Activated T-helper 2 cell treated with anti-CD3 and anti-CD28 coated beads, Interferon-gamma antibody, Interleukin-2, Interleukin-4, amounts not matched to agents 10 μg/mL and 5 μg/mL and 100 μg/mL, durations not matched to agents 14 hours and 24 hours and 36 hours (primary cell): ENCODE data around the gene FBXO21. TPM values are rescaled to one million over a fixed set of nuclear protein-coding genes. Genes with fewer than 3 reads are reported as not detected.
"Not testable (repeated sequence)": the region's sequence is repeated elsewhere in the genome, so short reads cannot be mapped to it uniquely, and the experiment has no call there.

Source experiments
- DNase-seq: peaks from one replicate; pipeline ENCODE4 v3.0.0; 2021; ENCODE audit warnings: low spot score
- H3K27ac Mint-ChIP-seq: one replicate; pipeline ENCODE4 v1.8.0; 2021; ENCODE audit warnings: mixed read lengths
- H3K27me3 Mint-ChIP-seq: one replicate; pipeline ENCODE4 v1.8.0; 2021; ENCODE audit warnings: low read depth, mixed read lengths
- H3K36me3 Mint-ChIP-seq: one replicate; pipeline ENCODE4 v1.8.0; 2021; ENCODE audit warnings: low read depth, mixed read lengths
- H3K4me1 Mint-ChIP-seq: one replicate; pipeline ENCODE4 v1.8.0; 2021; ENCODE audit warnings: low read depth, mixed read lengths
- H3K4me3 Mint-ChIP-seq: one replicate; pipeline ENCODE4 v1.8.0; 2021; ENCODE audit warnings: low read depth, mild to moderate bottlenecking, moderate library complexity, mixed read lengths
- H3K9me3 Mint-ChIP-seq: one replicate; pipeline ENCODE4 v1.8.0; 2021; ENCODE audit warnings: mixed read lengths
- intact Hi-C: fragments of 100-400 bp; cut with micrococcal nuclease; formaldehyde crosslinking; loops from one replicate; pipeline ENCODE4 v1.15.1; 2023
- total RNA-seq: library from RNA; stranded (reverse); gene quantifications from 2 replicates; pipeline ENCODE4 v1.2.3, GENCODE V29; 2022

FBXO21 gene
- total RNA-seq, 1 donor from 2014 or later: 24.3 TPM

GRCh38 chr12:117124421-117125271 lies 65.6 kb downstream of the FBXO21 start:
- Mint-ChIP-seq H3K36me3 (no peaks in the 10 kb centered on the region), H3K27me3 (no peaks in the 10 kb centered on the region), H3K4me3 (no peak overlapping the region), H3K9me3 (peaks cover 9% of the 10 kb centered on the region), H3K27ac (no peak overlapping the region), H3K4me1 (peaks cover 10% of the 10 kb centered on the region)
- intact Hi-C loops: no loop called here
- DNase-seq: no peak

- Mint-ChIP-seq H3K36me3 (no peaks in the 10 kb centered on the region), H3K4me3 (no peak overlapping the region), H3K4me1 (peaks cover 9% of the 10 kb centered on the region), H3K9me3 (no peaks in the 10 kb centered on the region), H3K27me3 (no peaks in the 10 kb centered on the region), H3K27ac (no peak overlapping the region)
- no peak for DNase-seq
- intact Hi-C loops: no loop called here
Measured at GRCh38 chr12:117121441-117121840, 68.8 kb downstream of the FBXO21 start.

GRCh38 chr12:117120787-117121186 lies 69.5 kb downstream of the FBXO21 start:
- Mint-ChIP-seq H3K4me1 (peaks cover 8% of the 10 kb centered on the region), H3K4me3 (no peak overlapping the region), H3K27me3 (no peaks in the 10 kb centered on the region), H3K9me3 (no peaks in the 10 kb centered on the region), H3K27ac (no peak overlapping the region), H3K36me3 (no peaks in the 10 kb centered on the region)
- intact Hi-C loops: loop anchor here (1.0 kb wide), 1 partner anchor 417 kb away; no protein-coding TSS in a partner anchor
- no peak for DNase-seq

- DNase-seq: no peak
- H3K27ac Mint-ChIP-seq: no peak overlapping the region
- no peaks in the 10 kb centered on the region for H3K36me3 Mint-ChIP-seq
- H3K27me3 Mint-ChIP-seq: no peaks in the 10 kb centered on the region
- no peak overlapping the region for H3K4me3 Mint-ChIP-seq
- intact Hi-C loops: loop anchor here (1.0 kb wide), 2 partner anchors 94 to 416 kb away; no protein-coding TSS in a partner anchor
- H3K4me1 Mint-ChIP-seq: no peaks in the 10 kb centered on the region
- no peaks in the 10 kb centered on the region for H3K9me3 Mint-ChIP-seq
Measured at GRCh38 chr12:117119592-117120198, 70.6 kb downstream of the FBXO21 start.

GRCh38 chr12:117118838-117119591 lies 71.3 kb downstream of the FBXO21 start:
- Mint-ChIP-seq H3K27ac (no peak overlapping the region), H3K4me1 (no peaks in the 10 kb centered on the region)
- no peak for DNase-seq

GRCh38 chr12:117114784-117115183 lies 75.5 kb downstream of the FBXO21 start:
- intact Hi-C loops: no loop called here
- no peaks in the 10 kb centered on the region for H3K36me3 Mint-ChIP-seq
- no peaks in the 10 kb centered on the region for H3K4me1 Mint-ChIP-seq
- H3K9me3 Mint-ChIP-seq: no peaks in the 10 kb centered on the region
- no peak overlapping the region for H3K27ac Mint-ChIP-seq
- no peak for DNase-seq
- H3K4me3 Mint-ChIP-seq: no peak overlapping the region
- no peaks in the 10 kb centered on the region for H3K27me3 Mint-ChIP-seq

More at GRCh38 chr12:117118838-117119591, 71.3 kb downstream of the FBXO21 start:
- Mint-ChIP-seq H3K36me3 (no peaks in the 10 kb centered on the region), H3K9me3 (no peaks in the 10 kb centered on the region), H3K27me3 (no peaks in the 10 kb centered on the region), H3K4me3 (no peak overlapping the region)
- intact Hi-C loops: loop anchor here (1.0 kb wide), 1 partner anchor 94 kb away; no protein-coding TSS in a partner anchor

- intact Hi-C loops: no loop called here
- DNase-seq: no peak
- no peaks in the 10 kb centered on the region for H3K27me3 Mint-ChIP-seq
- H3K4me3 Mint-ChIP-seq: no peak overlapping the region
- H3K27ac Mint-ChIP-seq: no peak overlapping the region
- H3K36me3 Mint-ChIP-seq: no peaks in the 10 kb centered on the region
- H3K4me1 Mint-ChIP-seq: no peaks in the 10 kb centered on the region
- H3K9me3 Mint-ChIP-seq: no peaks in the 10 kb centered on the region
Measured at GRCh38 chr12:117113231-117113630, 77.0 kb downstream of the FBXO21 start.

GRCh38 chr12:117111821-117112595 lies 78.3 kb downstream of the FBXO21 start:
- intact Hi-C loops: no loop called here
- Mint-ChIP-seq H3K36me3 (no peaks in the 10 kb centered on the region), H3K4me3 (no peak overlapping the region), H3K4me1 (no peaks in the 10 kb centered on the region), H3K27ac (no peak overlapping the region), H3K9me3 (no peaks in the 10 kb centered on the region), H3K27me3 (peaks cover 6% of the 10 kb centered on the region)
- DNase-seq: no peak

GRCh38 chr12:117111386-117111785 lies 78.9 kb downstream of the FBXO21 start:
- Mint-ChIP-seq H3K9me3 (no peaks in the 10 kb centered on the region), H3K27me3 (peaks cover 6% of the 10 kb centered on the region), H3K27ac (no peak overlapping the region), H3K4me1 (no peaks in the 10 kb centered on the region), H3K4me3 (no peak overlapping the region), H3K36me3 (no peaks in the 10 kb centered on the region)
- intact Hi-C loops: no loop called here
- no peak for DNase-seq

- Mint-ChIP-seq H3K27ac (no peak overlapping the region), H3K4me3 (no peak overlapping the region), H3K27me3 (peaks cover 9% of the 10 kb centered on the region), H3K9me3 (no peaks in the 10 kb centered on the region), H3K36me3 (no peaks in the 10 kb centered on the region), H3K4me1 (peaks cover 6% of the 10 kb centered on the region)
- no peak for DNase-seq
- intact Hi-C loops: no loop called here
Measured at GRCh38 chr12:117109943-117110635, 80.2 kb downstream of the FBXO21 start.

- no peak overlapping the region for H3K4me3 Mint-ChIP-seq
- H3K27ac Mint-ChIP-seq: no peak overlapping the region
- H3K27me3 Mint-ChIP-seq: peaks cover 23% of the 10 kb centered on the region
- H3K9me3 Mint-ChIP-seq: no peaks in the 10 kb centered on the region
- DNase-seq: no peak
- intact Hi-C loops: no loop called here
- H3K36me3 Mint-ChIP-seq: no peaks in the 10 kb centered on the region
- peaks cover 6% of the 10 kb centered on the region for H3K4me1 Mint-ChIP-seq
Measured at GRCh38 chr12:117105902-117106301, 84.4 kb downstream of the FBXO21 start.

- peaks cover 27% of the 10 kb centered on the region for H3K27me3 Mint-ChIP-seq
Measured at GRCh38 chr12:117104003-117104402, 86.3 kb downstream of the FBXO21 start.

More at GRCh38 chr12:117104003-117104402, 86.3 kb downstream of the FBXO21 start:
- H3K4me3 Mint-ChIP-seq, intact Hi-C loops, H3K27ac Mint-ChIP-seq, DNase-seq, H3K9me3 Mint-ChIP-seq, H3K36me3 Mint-ChIP-seq: not testable (repeated sequence)
- H3K4me1 Mint-ChIP-seq: peaks cover 12% of the 10 kb centered on the region
